Neural cell (in vitro differentiated cells): Measurements from ENCODE around the gene FAM25G. TPM values are rescaled to one million over a fixed set of nuclear protein-coding genes. Genes with fewer than 3 reads are reported as not detected.

Experiments used
- H2AFZ ChIP-seq: fragments of 200-600, 300-800 bp; sonication (generic), shearing (Covaris generic); 2 replicates; pipeline ENCODE4 v1.6.0; 2014; ENCODE audit warnings: low read depth, mild to moderate bottlenecking, antibody characterized with exemption, low read length, moderate library complexity
- H3F3A ChIP-seq: fragments of 200-600 bp; shearing (Covaris generic); 2 replicates; pipeline ENCODE4 v1.6.1; 2016; ENCODE audit warnings: mild to moderate bottlenecking, moderate library complexity, mixed read lengths, antibody characterized with exemption, low read length; ENCODE audit not compliant: insufficient read depth, poor library complexity, severe bottlenecking
- H3K27ac ChIP-seq: fragments of 200-600, 300-800 bp; sonication (generic), shearing (Covaris generic); 2 replicates; pipeline ENCODE4 v1.5.1; 2014; ENCODE audit warnings: mild to moderate bottlenecking, low read length, moderate library complexity
- H3K27me3 ChIP-seq: fragments of 300-800, 200-600 bp; sonication (generic), shearing (Covaris generic); 2 replicates; pipeline ENCODE4 v1.6.0; 2014; ENCODE audit warnings: mild to moderate bottlenecking, low read depth, low read length, moderate library complexity; ENCODE audit not compliant: insufficient read depth
- H3K36me3 ChIP-seq: fragments of 300-800, 200-600 bp; sonication (generic), shearing (Covaris generic); 2 replicates; pipeline ENCODE4 v1.5.1; 2014; ENCODE audit warnings: mild to moderate bottlenecking, antibody characterized with exemption, low read length, moderate library complexity; ENCODE audit not compliant: insufficient read depth
- H3K4me2 ChIP-seq: fragments of 300-800, 200-600 bp; sonication (generic), shearing (Covaris generic); 2 replicates; pipeline ENCODE4 v1.6.0; 2014; ENCODE audit warnings: mild to moderate bottlenecking, low read length
- H3K4me3 ChIP-seq: fragments of 300-800, 200-600 bp; sonication (generic), shearing (Covaris generic); 2 replicates; pipeline ENCODE4 v1.5.1; 2014; ENCODE audit warnings: mild to moderate bottlenecking, low read length, moderate library complexity
- H3K79me2 ChIP-seq: fragments of 200-600 bp; shearing (Covaris generic); replicated peaks from 2 replicates; pipeline ENCODE4 v1.6.0; 2014; ENCODE audit warnings: mild to moderate bottlenecking, low read length, moderate library complexity; ENCODE audit not compliant: insufficient read depth
- H3K9ac ChIP-seq: fragments of 300-800, 200-600 bp; sonication (generic), shearing (Covaris generic); 2 replicates; pipeline ENCODE4 v1.6.1; 2016; ENCODE audit warnings: mild to moderate bottlenecking, low read length, mixed read lengths
- H3K9me2 ChIP-seq: fragments of 200-600 bp; shearing (Covaris generic); 2 replicates; pipeline ENCODE4 v1.6.1; 2016; ENCODE audit warnings: mild to moderate bottlenecking, low read length, mixed read lengths; ENCODE audit not compliant: insufficient read depth
- H3K9me3 ChIP-seq: fragments of 200-600, 300-800 bp; sonication (generic), shearing (Covaris generic); 2 replicates; pipeline ENCODE4 v1.6.1; 2016; ENCODE audit warnings: mild to moderate bottlenecking, mixed run types, low read length, moderate library complexity, mixed read lengths
- H4K20me1 ChIP-seq: fragments of 200-600 bp; shearing (Covaris generic); 2 replicates; pipeline ENCODE4 v1.6.1; 2016; ENCODE audit warnings: mild to moderate bottlenecking, mixed run types; ENCODE audit not compliant: insufficient read depth
- CTCF ChIP-seq: fragments of 450-650 bp; IDR thresholded peaks from 2 replicates; pipeline ENCODE4 v1.5.1; 2014; ENCODE audit warnings: antibody characterized with exemption, mild to moderate bottlenecking, moderate library complexity; ENCODE audit not compliant: poor library complexity, severe bottlenecking
- EP300 ChIP-seq: fragments of 450-650 bp; conservative IDR thresholded peaks from 2 replicates; pipeline ENCODE4 v1.6.1; 2014; ENCODE audit warnings: antibody characterized with exemption, mild to moderate bottlenecking, moderate library complexity; ENCODE audit not compliant: poor library complexity, severe bottlenecking
- EZH2 ChIP-seq: fragments of 200-600, 300-800 bp; shearing (Covaris generic), sonication (generic); IDR thresholded peaks from 2 replicates; pipeline ENCODE4 v1.6.1; 2014; ENCODE audit warnings: antibody characterized with exemption, low read length, borderline replicate concordance, mild to moderate bottlenecking; ENCODE audit not compliant: insufficient read depth, poor library complexity, severe bottlenecking
- MXI1 ChIP-seq: fragments of 450-650 bp; conservative IDR thresholded peaks from 2 replicates; pipeline ENCODE4 v1.6.1; 2014; ENCODE audit warnings: antibody characterized with exemption, mild to moderate bottlenecking; ENCODE audit not compliant: poor library complexity, severe bottlenecking
- POLR2AphosphoS5 ChIP-seq: IDR thresholded peaks from 2 replicates; pipeline ENCODE4 v1.6.1; 2012
- RAD21 ChIP-seq: fragments of 450-650 bp; conservative IDR thresholded peaks from 2 replicates; pipeline ENCODE4 v1.6.1; 2014; ENCODE audit warnings: antibody characterized with exemption, mild to moderate bottlenecking, moderate library complexity
- REST ChIP-seq: IDR thresholded peaks from 2 replicates; pipeline ENCODE4 v1.6.1; 2012; ENCODE audit warnings: borderline replicate concordance
- SMC3 ChIP-seq: fragments of 450-650 bp; conservative IDR thresholded peaks from 2 replicates; pipeline ENCODE4 v1.6.1; 2014; ENCODE audit warnings: antibody characterized with exemption, mild to moderate bottlenecking, moderate library complexity; ENCODE audit not compliant: poor library complexity
- TAF1 ChIP-seq: IDR thresholded peaks from 2 replicates; pipeline ENCODE4 v1.6.1; 2012; ENCODE audit warnings: low read depth
- polyA plus RNA-seq: library from polyadenylated mRNA; depleted of rRNA; stranded (reverse); fragments of >200 nt; gene quantifications from 2 replicates; pipeline ENCODE4 v1.2.3, GENCODE V29; 2014

FAM25G gene
- polyA plus RNA-seq, 1 donor from 2014 or later: not detected

DNA sequence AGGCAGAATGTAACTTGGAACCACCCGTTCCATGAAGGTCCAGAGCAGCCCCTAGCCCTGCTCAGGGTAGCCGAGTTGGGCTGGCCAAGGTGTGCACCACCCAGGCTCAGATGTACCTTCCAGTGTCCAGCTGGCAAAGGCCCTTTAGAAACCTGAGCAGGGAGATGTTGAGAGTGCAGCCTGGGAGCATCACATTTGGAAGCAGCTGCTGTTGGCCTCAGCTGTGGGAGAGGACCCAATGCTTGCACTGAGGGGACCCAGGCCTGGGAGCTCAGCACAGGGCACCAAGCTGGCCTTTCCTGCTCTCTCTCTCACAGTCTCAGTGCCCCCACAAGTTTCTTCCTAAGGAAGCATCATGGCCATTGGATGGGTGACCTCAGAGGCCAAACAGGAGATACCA, 41.1 kb downstream of the FAM25G start:
- Histone ChIP-seq H4K20me1 (no peaks in the 10 kb centered on the region), H3K9me3 (no peaks in the 10 kb centered on the region), H2AFZ (no peak overlapping the region), H3K4me2 (no peak overlapping the region), H3K9ac (no peak overlapping the region), H3K9me2 (no peaks in the 10 kb centered on the region), H3K4me3 (no peak overlapping the region), H3F3A (no peaks in the 10 kb centered on the region), H3K27ac (no peak overlapping the region), H3K79me2 (no peaks in the 10 kb centered on the region), H3K27me3 (no peaks in the 10 kb centered on the region), H3K36me3 (no peaks in the 10 kb centered on the region)
- TF ChIP-seq MXI1 (no peak), REST (no peak), CTCF (no peak), EP300 (no peak), RAD21 (no peak), TAF1 (no peak), SMC3 (no peak), EZH2 (no peak), POLR2AphosphoS5 (no peak)

DNA sequence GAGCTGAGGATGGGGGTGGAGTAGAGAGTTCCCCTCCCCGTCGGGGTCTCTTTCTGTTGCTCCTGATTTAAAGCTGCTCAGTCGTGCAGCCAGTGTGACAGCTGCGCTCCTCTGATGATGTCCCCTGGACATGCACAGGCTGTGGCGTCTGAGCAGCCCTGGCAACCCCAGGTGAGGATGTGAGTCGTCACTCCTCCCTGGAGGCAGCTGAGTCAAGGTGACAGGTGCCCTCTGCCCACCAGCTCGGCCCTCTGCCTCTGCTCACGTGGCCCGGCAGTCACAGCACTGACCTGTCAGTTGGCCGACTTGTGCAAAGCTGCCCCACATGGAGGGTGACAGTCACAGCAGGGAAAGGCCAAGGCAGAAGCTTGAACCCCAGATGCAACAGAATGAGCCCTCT, 41.5 kb downstream of the FAM25G start:
- no peaks in the 10 kb centered on the region for H3K79me2 ChIP-seq
- no peaks in the 10 kb centered on the region for H3K9me2 ChIP-seq
- H2AFZ ChIP-seq: no peak overlapping the region
- H3K27me3 ChIP-seq: no peaks in the 10 kb centered on the region
- H3F3A ChIP-seq: no peaks in the 10 kb centered on the region
- no peak for TF ChIP-seq EP300
- no peak for TF ChIP-seq MXI1
- no peak for TF ChIP-seq REST
- no peak for TF ChIP-seq EZH2
- no peak for TF ChIP-seq POLR2AphosphoS5
- TF ChIP-seq CTCF: no peak
- no peak for TF ChIP-seq SMC3
- no peak for TF ChIP-seq RAD21
- no peak for TF ChIP-seq TAF1
- no peak overlapping the region for H3K4me3 ChIP-seq
- no peak overlapping the region for H3K4me2 ChIP-seq
- H3K9me3 ChIP-seq: no peaks in the 10 kb centered on the region
- no peak overlapping the region for H3K27ac ChIP-seq
- H3K36me3 ChIP-seq: no peaks in the 10 kb centered on the region
- H3K9ac ChIP-seq: no peak overlapping the region
- no peaks in the 10 kb centered on the region for H4K20me1 ChIP-seq
